Bone marrow (tissue), 2 donors: Measurements from ENCODE around the gene MST1R.
A peak's percentile ranks its signal among the peaks of the same experiment; 100 is the strongest.
"Not testable (repeated sequence)": the region's sequence is repeated elsewhere in the genome, so short reads cannot be mapped to it uniquely, and the experiment has no call there.

ENCODE experiments used
- DNase-seq, 2 donors: peaks; one replicate each; lab custom pipeline; 2025; lab: John Stamatoyannopoulos, UW

The MST1R gene

DNA sequence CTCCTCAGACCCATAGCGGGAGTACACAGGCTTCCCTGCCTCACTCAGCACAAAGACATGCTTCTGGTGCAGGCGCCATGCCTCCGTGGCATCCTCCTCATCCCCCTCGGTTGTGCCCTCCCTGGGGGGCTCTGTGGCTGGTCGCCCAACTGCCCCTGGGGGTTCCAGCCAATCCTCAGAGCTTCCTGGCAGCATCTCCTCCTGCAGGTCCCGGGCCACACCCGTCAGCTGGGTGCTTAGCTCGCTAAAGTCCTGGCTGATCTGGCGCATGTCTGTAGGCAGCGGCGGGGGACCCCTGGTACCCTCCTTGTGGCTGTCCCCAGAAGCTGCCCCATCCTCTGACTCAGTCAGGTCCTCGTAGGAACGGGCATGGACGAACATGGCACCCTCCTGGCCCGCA lies 7.9 kb upstream of the MST1R start:
- no peak for DNase-seq

DNA sequence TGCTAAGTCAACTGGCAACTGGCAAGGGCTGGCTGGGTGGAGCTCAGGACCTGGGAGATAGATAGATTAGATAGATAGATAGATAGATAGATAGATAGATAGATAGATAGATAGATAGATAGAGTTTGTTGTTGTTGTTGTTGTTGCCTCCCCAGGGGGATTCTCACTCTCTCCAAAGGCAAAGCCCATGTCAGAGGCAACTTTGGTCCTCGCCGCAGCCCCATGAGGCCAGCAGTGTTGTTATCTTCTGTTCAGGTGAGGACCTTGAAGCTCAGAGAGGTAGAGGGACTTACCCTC lies 7.4 kb upstream of the MST1R start:
- no peak for DNase-seq

DNA sequence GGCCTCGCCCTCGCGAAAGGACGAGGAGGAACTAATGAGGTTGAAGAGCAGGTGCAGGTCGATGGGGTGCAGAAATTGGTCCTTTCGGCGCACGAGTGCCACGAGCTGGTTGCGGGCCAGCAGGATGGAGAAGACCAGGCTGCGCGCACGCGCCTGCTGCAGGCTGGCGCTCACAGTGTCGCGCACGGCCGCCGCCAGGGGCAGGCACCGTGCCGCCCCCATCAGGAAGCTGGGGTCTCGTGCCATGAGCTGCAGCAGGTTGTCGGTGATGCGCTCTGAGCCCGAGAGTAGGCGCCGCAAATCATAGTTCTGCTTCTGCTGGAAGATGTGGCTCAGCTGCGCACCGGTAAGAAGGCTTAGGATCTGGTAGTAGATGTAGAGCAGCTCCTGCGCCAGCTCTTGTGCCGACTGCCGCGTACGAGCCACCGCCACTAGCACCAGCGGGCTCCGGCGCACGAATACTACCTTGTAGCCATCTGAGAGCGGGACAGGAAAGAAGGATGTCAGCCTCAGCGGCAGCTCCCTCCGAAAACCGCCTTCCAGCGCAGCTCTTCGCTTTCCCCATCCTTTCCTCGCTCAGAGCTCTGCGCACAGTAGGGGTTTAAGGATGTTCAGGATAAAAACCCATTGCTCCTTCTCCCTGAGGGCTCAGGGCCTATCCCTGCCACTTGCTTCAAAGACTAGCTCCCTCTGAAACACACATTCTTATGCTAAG lies 6.9 kb upstream of the MST1R start:
- DNase-seq, result no peak

DNA sequence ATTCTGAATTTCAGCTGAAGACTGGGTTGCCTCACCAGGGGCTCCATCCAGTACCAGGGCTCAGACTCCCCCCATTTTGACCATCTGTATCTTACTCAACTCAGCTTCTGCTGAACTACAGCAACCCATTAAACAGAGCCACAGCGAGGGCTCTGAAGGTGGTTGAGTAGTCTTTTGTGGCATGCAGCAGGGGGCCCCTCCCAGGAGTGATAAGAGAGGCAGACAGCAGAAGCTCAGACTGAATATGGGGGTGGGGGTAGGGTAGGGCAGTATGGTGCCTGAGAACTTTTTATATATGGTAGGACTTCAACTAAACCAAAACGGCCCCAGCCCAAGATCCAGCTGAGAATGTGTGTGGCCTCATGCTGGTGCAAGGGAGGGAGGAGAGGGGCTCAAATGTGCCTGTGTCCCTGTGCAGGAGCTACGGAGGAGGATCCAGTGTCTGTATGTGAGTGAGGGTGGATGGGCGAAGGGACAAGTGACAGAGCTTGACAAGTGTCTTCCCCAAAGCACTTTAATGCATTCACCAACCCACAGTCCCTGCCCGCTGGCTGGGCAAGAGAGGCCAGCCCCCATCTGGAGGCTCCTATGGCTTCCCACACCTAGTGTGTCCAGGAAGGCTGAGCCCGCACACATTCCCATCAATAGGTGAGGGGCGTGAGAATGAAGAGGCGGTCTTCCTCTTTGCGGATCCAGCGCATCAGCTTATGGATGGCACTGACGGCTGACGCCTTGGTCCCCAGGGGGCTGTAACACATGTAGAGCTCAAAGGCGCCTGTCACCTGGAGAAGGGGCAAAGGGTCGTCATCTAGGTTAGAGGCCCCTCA lies 4.9 kb upstream of the MST1R start:
- DNase-seq, result no peak

DNA sequence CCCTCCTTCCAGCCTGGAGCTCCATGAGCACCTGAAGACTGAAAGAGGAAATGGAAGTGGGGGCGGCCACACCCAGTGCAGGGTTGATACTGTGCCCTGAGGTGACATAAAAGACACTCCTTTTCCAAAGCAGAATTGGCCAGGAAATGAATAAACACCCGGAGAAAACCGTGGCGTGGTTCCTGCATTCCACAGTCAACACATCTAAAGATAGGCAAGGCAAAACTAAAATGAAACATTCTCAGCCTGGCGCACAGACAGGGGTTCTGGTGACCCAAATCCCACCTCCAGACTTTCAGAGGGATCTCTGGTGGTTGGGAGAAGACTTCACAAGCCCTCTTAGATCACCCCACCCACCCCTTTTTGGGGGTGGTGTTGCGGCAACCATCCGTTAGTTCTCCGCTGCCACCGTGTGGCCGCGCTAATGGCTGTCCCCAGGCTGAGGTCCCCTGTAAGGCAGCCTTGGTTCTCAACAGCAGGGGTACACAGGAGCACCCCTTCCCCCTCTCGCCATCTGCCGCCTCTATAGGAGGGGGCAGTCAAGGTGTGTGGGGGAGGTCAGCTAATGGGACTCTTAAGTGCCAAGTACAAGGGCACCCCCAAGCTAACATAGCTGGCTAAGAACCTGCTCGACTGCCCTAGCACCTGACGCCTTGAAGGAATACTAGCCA lies 2.5 kb upstream of the MST1R start:
- peak; percentile 21 to 30 for DNase-seq

DNA sequence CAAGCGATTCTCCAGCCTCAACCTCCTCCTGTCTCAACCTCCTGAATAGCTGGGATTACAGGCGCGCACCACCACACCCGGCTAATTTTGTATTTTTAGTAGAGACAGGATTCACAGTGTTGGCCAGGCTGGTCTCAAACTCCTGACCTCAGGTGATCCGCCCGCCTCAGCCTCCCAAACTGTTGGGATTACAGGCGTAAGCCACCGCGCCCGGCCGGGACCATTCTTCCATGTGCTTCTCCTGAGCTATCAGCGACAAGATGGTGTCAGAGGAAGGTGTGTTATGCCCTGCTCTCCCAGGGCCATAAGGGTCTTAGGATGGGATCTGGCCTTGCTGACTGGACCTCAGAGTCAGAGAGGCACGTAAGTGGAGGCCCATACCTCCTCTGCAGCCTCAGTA lies 775 bp upstream of the MST1R start:
- not testable (repeated sequence) for DNase-seq

GRCh38 chr3:49902511-49903345 lies 945 bp downstream of the MST1R start:
- no peak for DNase-seq

DNA sequence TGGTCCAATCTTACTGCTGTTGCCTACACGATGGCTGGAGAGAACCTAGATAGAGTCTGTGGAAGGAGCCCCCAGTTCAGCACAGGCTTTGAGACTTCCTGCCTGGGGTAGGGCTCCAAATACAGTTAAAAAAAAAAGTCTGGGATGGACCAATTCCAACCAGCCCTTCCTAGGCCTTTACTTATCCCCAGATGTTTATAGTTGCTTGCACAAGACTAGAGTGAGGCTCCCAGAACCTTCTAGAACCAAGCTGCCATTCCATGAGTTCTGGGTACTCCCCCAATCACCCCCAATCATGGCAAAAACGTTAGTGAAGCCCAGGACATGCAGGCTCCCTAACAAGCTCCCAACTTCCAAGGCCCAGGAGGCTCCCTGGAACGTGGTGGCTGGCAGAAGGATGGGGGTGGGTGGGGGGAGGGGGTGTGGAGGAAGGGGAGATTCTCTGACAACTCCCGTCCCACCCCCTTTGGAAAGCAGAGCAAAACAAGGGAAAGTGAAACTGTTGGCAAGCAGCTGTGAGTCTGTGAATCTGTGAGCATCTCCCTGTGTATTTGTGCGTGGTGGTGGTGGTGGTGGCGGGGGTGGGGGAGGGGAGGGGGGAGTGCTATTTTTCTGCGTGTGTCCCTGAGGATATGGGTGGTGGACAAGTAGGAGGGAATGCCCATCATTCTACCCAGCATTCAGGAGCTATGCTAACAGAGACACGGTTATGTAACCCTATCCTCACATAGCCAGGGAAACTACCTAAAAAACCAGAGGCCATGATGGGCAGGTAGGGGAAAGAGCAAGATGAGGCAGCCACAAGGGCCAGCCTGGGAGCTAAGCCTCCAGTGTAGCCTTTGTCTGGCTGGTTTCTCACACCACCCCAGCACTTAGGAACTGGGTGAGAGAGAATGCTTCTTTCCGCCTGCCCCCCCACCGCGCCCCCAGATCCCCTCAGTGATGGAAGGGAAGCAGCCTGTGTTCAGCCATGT lies 2.0 kb downstream of the MST1R start:
- DNase-seq, result peak in 1 of 2 donors; percentile 53

DNA sequence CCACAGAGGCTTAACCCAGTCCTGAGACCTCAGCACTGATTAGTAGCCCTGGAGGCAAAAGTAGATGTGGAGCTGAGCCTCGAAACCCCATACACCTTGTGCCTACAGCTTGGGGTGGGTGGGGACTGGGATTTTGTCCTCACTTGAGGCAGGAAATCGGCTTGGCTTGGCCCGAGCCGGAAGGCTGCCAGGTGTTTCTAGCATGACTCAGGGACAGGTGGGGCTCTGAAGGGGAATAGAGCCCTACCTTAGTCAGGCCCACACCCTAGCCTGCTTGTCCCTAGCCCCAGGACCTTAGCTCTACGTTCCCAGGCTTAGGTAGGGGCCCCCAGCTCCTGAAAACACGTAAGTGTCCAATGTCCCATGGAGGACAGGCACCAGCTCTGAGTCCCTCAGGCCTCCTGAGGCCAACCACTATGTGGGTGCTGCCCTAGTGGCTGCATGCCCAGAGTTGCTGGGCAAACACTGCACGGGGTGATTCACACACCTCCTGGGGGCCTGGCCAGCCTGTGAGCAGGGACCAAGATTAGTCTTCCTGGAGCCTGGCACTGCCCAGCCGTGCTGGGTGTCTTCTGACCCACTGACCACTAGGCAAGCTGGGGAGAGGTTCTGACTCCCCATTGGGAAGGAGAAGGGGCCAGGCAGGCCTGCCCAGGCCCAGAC lies 3.1 kb downstream of the MST1R start:
- DNase-seq, result no peak

DNA sequence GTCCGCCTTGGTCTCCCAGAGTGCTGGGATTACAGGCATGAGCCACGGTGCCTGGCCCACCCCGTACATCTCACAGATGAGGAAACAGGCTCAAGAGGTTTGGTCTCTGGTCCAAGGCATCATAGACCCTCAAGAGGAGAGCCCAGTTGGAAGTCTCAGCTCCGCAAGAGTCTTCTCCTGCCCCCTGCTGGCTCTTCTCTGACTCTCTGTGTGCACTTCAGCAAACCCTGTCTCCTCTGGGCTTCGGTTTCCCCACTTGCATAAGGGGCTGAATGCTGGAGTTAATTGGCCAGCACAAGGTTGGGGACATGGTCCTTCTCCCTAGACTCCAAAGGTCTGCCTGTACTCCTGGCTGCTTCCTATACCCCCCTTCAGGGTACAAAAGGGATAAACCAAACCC lies 3.9 kb downstream of the MST1R start:
- DNase-seq, result no peak

GRCh38 chr3:49898991-49899390 lies 4.7 kb downstream of the MST1R start:
- DNase-seq, result no peak

DNA sequence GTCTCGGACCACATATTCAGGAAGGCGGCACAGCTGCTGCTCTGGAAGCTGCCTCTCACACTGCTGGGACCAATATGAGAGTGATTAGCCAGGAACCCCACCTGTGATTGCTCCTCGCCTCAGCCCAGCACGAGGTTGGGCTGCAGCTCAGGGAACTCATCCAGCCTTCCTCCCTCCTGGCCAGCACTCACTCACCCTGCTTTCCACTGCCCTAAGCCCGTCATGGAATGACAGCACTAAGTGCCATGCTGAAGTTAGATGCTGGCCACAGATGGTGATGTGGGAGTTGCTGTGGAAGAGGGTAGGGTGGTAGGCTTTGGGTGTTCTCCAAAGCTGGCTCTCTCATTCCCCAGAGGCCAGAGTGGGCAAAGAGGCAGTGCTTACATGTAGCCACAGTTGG lies 7.3 kb downstream of the MST1R start:
- DNase-seq, result no peak

- DNase-seq, result no peak
Measured at GRCh38 chr3:49895791-49896190, 7.9 kb downstream of the MST1R start.

- DNase-seq, result no peak
Measured at GRCh38 chr3:49889296-49889695, 14.4 kb downstream of the MST1R start.

GRCh38 chr3:49886922-49887265 lies 16.8 kb downstream of the MST1R start:
- DNase-seq, result no peak

GRCh38 chr3:49883998-49884397 lies 19.7 kb downstream of the MST1R start:
- DNase-seq, result no peak

DNA sequence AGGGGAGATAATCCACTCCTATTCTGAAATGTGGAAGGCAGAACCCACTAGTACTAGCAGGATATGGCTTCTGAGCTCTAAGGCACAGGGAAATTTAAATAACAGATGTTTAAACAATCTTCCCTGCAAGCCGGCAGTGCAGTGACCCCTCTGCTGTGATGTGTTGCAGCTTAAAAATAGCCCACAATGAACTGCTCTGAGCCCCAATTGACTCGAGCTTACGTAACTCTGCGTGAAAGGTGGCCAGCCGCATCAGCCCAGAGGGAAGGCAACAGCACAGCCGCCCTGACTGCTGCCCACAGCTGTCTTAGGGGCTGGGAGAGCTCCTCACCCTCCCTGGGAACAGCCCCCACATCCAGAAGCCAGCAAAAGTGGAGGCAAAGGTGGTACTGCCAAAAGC lies 21.5 kb downstream of the MST1R start:
- no peak for DNase-seq

GRCh38 chr3:49880581-49881315 lies 22.9 kb downstream of the MST1R start:
- DNase-seq, result no peak

- no peak for DNase-seq
Measured at GRCh38 chr3:49879721-49880120, 24.0 kb downstream of the MST1R start.

GRCh38 chr3:49878686-49879085 lies 25.0 kb downstream of the MST1R start:
- no peak for DNase-seq
